SU-DHL-6 (cell line): ENCODE data around the gene USP10.

Experiments used
- EZH2phosphoT487 ChIP-seq: fragments of 200-600 bp; sonication (generic), shearing (Covaris generic); conservative IDR thresholded peaks from 2 replicates; pipeline ENCODE4 v1.6.1; 2018; ENCODE audit warnings: mild to moderate bottlenecking, antibody characterized with exemption, low read length, moderate library complexity, mixed read lengths
- TF ChIP-seq, protein P1 (sequence below): fragments of 200-600 bp; sonication (generic); IDR thresholded peaks from one replicate; pipeline ENCODE4 v1.5.1; 2017; ENCODE audit warnings: antibody characterized with exemption, mild to moderate bottlenecking, low read length, moderate library complexity; ENCODE audit not compliant: insufficient read depth, poor library complexity, severe bottlenecking

DNA sequence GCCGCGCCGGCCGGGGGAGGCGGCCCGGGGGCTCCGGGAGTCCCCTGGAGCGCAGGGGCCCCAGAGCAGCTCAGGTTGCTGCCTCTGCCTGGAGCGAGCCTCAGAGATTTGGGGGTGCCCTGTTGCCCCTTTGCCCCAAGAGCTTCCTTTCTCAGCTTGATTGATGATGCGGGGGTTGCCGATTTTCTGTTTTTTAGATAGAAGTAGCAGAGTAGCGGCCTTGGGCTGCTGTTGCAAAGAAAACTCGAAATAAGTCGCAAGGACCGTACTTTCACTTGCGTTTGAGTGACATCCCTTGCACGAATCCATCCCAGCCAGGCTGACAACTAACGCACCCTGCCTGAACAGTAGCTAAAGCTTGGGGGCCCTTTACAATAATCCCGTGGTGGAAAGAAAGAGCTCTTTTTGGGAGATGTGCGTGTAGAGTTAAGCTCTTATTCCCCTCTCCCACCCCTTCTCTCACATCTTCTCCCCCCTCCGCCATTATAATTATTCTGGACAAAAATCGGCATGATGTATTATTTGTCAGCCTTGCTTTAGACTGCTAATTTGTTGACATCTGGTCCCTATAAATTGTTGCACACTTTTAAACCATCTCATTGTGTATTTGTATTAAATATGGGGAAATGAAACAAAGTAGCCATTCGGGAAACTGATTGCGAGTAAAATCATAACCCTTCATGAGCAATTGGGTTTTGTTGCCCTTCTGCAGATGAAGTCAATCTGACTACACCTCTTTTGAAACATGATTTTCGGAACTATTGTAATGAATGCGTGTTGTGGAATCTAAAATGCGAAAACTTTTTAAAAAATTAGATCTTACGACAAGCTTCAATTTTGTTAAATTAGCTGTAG, 873 bp downstream of the USP10 start:
- TF ChIP-seq, protein P1, sequence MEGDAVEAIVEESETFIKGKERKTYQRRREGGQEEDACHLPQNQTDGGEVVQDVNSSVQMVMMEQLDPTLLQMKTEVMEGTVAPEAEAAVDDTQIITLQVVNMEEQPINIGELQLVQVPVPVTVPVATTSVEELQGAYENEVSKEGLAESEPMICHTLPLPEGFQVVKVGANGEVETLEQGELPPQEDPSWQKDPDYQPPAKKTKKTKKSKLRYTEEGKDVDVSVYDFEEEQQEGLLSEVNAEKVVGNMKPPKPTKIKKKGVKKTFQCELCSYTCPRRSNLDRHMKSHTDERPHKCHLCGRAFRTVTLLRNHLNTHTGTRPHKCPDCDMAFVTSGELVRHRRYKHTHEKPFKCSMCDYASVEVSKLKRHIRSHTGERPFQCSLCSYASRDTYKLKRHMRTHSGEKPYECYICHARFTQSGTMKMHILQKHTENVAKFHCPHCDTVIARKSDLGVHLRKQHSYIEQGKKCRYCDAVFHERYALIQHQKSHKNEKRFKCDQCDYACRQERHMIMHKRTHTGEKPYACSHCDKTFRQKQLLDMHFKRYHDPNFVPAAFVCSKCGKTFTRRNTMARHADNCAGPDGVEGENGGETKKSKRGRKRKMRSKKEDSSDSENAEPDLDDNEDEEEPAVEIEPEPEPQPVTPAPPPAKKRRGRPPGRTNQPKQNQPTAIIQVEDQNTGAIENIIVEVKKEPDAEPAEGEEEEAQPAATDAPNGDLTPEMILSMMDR = no peak
- no peak for TF ChIP-seq EZH2phosphoT487
